ENCODE results near the gene NOXO1. TPM values are rescaled to one million over a fixed set of nuclear protein-coding genes. Genes with fewer than 3 reads are reported as not detected.

The NOXO1 gene
- total and polyA plus RNA-seq, 2 experiments from 2014 or later: 2.3 to 6.0 TPM

DNA sequence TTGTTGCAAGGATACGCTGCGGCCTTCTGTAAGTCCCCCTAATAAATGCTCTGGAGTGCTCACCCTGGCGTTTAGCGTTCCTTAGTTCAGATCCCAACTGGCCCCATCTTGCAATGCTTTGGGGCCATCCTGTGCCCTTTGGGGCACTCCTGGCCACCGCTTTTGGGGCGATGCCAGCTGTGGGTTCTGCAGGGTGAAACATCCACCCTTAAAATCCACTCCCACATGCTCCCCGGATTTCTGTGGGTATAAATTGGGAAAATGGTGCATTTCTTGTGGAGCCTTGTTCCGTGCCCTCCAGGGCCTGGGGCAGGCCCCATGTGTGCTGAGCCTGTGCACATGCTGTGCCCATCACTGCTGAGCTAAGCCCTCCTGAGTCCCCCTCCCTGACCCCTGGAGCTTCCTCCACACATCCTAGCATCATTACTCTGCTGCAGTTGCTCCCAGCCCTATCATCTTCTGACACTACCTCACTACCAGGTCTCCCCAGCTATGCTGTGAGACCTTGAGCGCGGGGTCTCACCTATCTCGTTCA lies 44.3 kb downstream of the NOXO1 start:
- no peaks in the 10 kb centered on the region for H3K36me3 ChIP-seq (replicated peaks; ENCODE audit: insufficient read depth, low read depth)
- peaks cover 19% of the 10 kb centered on the region for H3K4me1 ChIP-seq (ENCODE audit: insufficient read depth)
- no peak overlapping the region for H2AFZ ChIP-seq
- no peaks in the 10 kb centered on the region for H3K9me3 ChIP-seq (ENCODE audit: low read depth)
- no peaks in the 10 kb centered on the region for H4K20me1 ChIP-seq (ENCODE audit: insufficient read depth, poor library complexity, severe bottlenecking)
- H3K4me2 ChIP-seq: no peak overlapping the region
- TF ChIP-seq EZH2phosphoT487 (IDR thresholded peaks at IDR 0.05; ENCODE audit: low read depth, severe bottlenecking, unreplicated experiment) (no peak), EZH2 (IDR thresholded peaks at IDR 0.05; ENCODE audit: borderline replicate concordance) (no peak)
- TF ChIP-seq, protein P1, sequence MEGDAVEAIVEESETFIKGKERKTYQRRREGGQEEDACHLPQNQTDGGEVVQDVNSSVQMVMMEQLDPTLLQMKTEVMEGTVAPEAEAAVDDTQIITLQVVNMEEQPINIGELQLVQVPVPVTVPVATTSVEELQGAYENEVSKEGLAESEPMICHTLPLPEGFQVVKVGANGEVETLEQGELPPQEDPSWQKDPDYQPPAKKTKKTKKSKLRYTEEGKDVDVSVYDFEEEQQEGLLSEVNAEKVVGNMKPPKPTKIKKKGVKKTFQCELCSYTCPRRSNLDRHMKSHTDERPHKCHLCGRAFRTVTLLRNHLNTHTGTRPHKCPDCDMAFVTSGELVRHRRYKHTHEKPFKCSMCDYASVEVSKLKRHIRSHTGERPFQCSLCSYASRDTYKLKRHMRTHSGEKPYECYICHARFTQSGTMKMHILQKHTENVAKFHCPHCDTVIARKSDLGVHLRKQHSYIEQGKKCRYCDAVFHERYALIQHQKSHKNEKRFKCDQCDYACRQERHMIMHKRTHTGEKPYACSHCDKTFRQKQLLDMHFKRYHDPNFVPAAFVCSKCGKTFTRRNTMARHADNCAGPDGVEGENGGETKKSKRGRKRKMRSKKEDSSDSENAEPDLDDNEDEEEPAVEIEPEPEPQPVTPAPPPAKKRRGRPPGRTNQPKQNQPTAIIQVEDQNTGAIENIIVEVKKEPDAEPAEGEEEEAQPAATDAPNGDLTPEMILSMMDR (IDR thresholded peaks at IDR 0.05; ENCODE audit: poor library complexity): no peak
- WGBS (ENCODE audit: low lambda C conversion rate, missing lambda C conversion rate): 94% methylated on average over 11 of the region's 11 CpGs
- peaks cover 1% of the 10 kb centered on the region for H3K79me2 ChIP-seq
- no peaks in the 10 kb centered on the region for H3K9me2 ChIP-seq (replicated peaks; ENCODE audit: insufficient read depth)
- no peaks in the 10 kb centered on the region for H3K27me3 ChIP-seq
- DNase-seq (ENCODE audit: low spot score): no peak
- H3K4me3 ChIP-seq: no peak overlapping the region
- no peak overlapping the region for H3K27ac ChIP-seq

DNA sequence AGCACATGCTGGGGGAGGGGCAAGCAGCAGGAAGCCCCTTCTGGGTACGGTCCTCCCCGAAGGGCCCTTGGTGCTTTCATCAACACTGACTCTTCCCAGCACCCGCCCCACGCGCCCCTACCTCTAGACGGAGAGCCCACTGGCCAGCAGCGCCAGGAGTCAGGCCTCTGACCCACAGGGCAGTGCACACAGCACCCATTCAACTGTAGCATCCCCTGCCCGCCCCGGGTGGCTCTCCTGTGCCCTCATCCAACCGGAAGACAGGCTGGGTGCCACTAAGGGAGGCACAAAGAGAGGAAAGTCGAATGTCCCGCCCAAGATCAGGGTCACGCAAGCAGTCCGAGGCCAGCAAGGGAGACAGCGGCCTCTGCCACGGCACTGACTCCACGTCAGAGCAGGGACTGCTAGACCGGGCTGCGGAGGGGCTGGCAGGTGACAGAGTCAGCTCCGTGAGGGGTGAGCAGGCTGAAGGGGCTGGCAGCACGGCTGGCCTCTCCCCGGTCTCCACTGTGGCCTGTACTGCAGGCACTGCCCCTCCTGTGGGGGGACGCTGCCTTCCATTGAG lies 48.1 kb downstream of the NOXO1 start:
- peak; percentile 13 for DNase-seq (ENCODE audit: low spot score)
- WGBS (ENCODE audit: low lambda C conversion rate, missing lambda C conversion rate): 80% methylated on average over 23 of the region's 23 CpGs

DNA sequence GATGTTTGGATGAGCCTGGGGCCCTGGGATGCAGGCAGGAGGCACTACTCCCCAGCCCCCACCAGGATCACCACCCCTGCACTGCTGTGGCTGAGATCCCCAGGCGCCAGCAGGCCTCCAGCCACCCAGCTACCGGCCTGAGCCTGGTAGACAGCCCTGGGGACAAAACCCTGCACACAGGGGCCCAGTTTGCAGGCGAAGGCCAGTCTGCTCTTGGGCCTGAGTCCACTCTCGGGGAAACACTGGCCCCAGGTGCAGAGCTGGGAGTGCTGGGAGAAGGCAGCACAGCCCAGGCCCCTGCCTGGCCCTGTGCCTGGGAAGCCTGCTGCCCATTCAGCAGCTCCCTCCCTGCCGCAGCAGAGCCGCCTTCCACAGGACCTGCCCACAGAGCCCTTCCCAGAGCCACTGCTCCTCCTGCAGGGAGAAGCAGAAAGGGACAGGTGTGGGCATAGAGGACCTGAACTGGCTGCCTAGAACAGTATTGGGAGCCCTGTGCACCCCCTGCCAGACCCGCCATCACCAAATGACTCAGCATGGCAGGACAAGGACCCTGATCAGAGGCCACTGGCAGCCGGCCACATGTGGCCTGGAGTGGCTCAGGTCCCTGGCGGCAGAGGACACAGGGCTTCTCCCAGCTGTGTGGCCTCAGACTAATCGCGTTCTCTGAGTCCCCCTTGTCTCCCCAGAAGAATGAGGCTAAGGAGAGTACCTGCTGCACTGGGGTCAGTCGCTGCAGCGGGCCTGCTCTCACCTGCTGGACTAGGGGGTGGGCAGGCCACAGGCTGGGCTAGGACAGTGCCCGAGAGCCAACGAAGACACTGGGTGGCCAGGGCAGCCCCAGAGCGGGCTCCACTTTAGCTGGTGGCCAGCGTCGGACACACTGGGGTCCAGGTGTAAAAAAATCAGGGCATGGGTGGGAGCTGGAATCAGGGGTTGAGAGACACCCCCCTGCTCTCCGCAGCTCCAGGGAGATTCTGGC lies 48.9 kb downstream of the NOXO1 start:
- H3K79me2 ChIP-seq: no peaks in the 10 kb centered on the region
- no peak overlapping the region for H3K27ac ChIP-seq
- H3K9me3 ChIP-seq (ENCODE audit: low read depth): no peaks in the 10 kb centered on the region
- no peak overlapping the region for H3K4me2 ChIP-seq
- H3K4me1 ChIP-seq (ENCODE audit: insufficient read depth): no peaks in the 10 kb centered on the region
- H3K27me3 ChIP-seq: no peaks in the 10 kb centered on the region
- 78% methylated on average over 19 of the region's 19 CpGs for WGBS (ENCODE audit: low lambda C conversion rate, missing lambda C conversion rate)
- H3K36me3 ChIP-seq (replicated peaks; ENCODE audit: insufficient read depth, low read depth): no peaks in the 10 kb centered on the region
- TF ChIP-seq EZH2 (IDR thresholded peaks at IDR 0.05; ENCODE audit: borderline replicate concordance): no peak
- TF ChIP-seq, protein P1 (IDR thresholded peaks at IDR 0.05; ENCODE audit: poor library complexity): peak; percentile 18
- H4K20me1 ChIP-seq (ENCODE audit: insufficient read depth, poor library complexity, severe bottlenecking): no peaks in the 10 kb centered on the region
- no peak overlapping the region for H2AFZ ChIP-seq
- DNase-seq (ENCODE audit: low spot score): peak; percentile 61
- no peak overlapping the region for H3K4me3 ChIP-seq
- no peaks in the 10 kb centered on the region for H3K9me2 ChIP-seq (replicated peaks; ENCODE audit: insufficient read depth)

More for the DNA sequence above, 48.1 kb downstream of the NOXO1 start:
- Histone ChIP-seq H4K20me1 (ENCODE audit: insufficient read depth, poor library complexity, severe bottlenecking) (no peaks in the 10 kb centered on the region), H3K4me2 (no peak overlapping the region), H3K4me1 (ENCODE audit: insufficient read depth) (no peaks in the 10 kb centered on the region), H2AFZ (no peak overlapping the region), H3K36me3 (replicated peaks; ENCODE audit: insufficient read depth, low read depth) (no peaks in the 10 kb centered on the region), H3K79me2 (no peaks in the 10 kb centered on the region), H3K4me3 (no peak overlapping the region), H3K27me3 (no peaks in the 10 kb centered on the region), H3K27ac (no peak overlapping the region), H3K9me2 (replicated peaks; ENCODE audit: insufficient read depth) (no peaks in the 10 kb centered on the region), H3K9me3 (ENCODE audit: low read depth) (no peaks in the 10 kb centered on the region)
- TF ChIP-seq, protein P1 (IDR thresholded peaks at IDR 0.05; ENCODE audit: poor library complexity): no peak
- TF ChIP-seq EZH2phosphoT487 (IDR thresholded peaks at IDR 0.05; ENCODE audit: low read depth, severe bottlenecking, unreplicated experiment): no peak
- TF ChIP-seq EZH2 (IDR thresholded peaks at IDR 0.05; ENCODE audit: borderline replicate concordance): no peak
